NCI-H82 treated with DMSO at 0.1 percent for 48 hours (cell line): Measurements from ENCODE around the gene HHATL.
A peak's percentile ranks its signal among the peaks of the same experiment; 100 is the strongest.

Source experiments
- DNase-seq: peaks from one replicate; lab custom pipeline; 2025; ENCODE audit not compliant: unreplicated experiment; lab: John Stamatoyannopoulos, UW

Gene HHATL

DNA sequence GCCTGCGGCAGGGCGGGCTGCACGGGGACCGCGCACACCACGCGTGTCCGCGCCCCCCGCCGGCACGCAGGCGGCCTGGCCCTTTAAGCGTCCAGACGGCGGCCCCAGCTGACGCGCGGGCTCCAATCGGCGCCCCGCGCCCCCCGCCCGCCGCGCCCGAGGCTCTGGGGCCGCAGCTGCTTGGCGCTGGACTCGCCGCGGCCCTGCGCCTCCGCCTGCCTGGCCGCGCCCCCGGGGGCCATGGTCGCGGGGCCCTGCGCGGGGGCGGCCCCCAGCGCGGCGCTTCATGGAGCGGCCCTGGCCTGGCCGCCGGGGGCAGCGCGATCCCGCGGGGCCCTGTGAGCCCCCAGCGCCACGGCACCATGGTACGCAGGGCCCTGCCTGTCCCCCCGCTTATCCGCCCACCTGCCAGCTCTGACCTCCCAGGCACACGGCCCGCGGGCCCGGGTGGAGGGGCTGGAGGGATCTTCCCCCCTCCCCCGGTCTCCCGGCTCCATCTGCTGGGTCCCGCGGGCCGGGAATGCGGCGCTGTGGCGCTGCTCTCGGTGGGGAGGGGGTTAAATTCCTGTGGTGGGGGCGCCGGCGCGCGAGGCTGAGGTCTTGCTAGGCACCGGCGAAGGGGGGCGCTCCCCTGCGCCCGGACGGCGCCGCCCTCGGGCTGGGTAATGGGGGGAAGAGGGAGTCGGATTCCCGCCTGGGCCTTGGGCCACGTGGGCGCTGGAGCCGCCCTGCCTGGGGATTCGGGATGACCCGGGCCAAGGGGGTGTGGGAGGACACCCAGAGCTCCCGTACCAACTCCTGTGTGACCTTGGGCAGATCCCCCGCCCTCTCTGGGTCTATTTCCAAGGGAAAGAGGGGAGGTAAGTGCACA lies 48.0 kb downstream of the HHATL start:
- DNase-seq, result peak; percentile 8

GRCh38 chr3:42653560-42654330 lies 48.9 kb downstream of the HHATL start, which contains the start of gene ZBTB47:
Gene ZBTB47, plus strand, starts transcription at chr3:42653697. Its CDS starts 4,659 bp downstream, at chr3:42658356.
- no peak for DNase-seq

- no peak for DNase-seq
Observed at GRCh38 chr3:42653303-42653559, 49.4 kb downstream of the HHATL start.

- no peak for DNase-seq
Observed at GRCh38 chr3:42652611-42653302, 49.8 kb downstream of the HHATL start.

DNA sequence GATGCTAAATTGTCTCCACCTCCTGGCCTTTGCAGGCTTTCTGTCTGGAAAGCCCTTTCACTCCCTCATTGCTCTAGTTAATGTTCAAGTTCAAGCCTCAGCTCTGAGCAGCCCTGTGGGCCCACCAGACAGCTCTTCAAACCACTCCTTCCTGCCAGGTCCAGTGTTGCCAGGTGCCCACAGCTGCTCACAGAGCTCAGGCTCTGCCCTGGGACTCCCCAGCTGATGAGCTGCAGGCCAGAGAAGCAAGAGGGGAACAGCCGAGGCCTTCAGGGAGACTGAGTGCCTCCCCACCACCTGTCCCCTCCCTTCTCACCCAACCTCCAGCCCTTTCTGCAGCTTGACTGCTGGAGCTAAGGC lies 50.4 kb downstream of the HHATL start:
- DNase-seq, result no peak

DNA sequence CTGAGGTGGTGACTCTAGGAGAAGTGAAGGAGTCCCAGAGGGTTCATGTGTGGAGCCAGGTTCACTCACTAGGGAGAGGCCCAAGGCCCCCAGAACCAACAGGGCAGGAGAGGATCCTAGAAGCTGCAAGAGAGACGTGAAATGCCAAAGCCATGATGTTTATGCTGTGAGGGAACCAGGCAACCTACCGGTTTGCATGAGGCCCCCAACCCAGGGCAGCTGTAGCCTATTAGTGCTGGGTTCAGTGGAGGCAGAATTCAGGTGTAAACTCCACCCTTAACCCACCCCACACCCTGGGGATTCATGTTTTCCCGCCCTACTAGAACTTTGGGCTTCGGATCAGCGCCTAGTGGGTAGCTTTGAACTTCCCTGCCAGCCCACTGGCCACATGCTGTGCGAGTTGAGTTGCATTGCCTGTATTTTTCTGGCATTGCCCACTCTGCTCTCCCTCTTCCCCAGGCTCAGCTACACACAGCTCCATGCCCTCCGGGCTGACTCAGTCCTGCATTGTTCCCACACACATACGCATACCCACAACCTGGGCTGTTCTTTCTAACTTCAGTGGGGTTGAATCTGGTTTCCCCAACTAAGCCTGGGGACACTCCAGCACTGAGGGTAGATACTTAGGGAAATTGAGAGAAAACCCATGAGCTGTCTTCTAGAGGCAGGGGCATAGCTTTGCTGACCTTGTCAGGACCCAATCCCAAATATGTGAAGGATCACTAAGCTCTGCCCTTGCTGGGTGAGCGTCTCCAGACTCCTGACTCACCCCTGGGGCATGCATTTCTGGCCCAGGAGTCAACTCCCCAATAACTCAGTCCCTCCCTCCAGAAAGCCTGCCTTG lies 51.1 kb downstream of the HHATL start:
- DNase-seq, result no peak

GRCh38 chr3:42649783-42650182 lies 52.8 kb downstream of the HHATL start:
- no peak for DNase-seq

DNA sequence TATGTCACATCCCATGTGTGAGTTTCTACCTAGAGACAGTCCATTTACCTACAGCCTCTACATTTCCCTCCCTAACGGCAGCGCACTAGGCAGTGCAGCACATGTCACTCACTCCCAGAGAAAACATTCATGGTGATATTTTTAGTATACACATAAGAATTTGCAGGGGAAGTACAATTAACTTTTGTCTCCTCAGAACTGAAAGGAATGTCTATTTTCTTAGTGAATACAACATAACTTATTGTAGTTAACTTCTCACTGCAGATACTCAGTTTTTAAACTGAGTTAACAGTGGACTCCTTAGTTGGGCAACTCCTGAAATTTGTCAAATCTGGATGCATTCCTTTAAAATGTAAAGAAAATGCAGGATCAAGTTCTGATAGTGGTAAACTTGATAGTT lies 53.6 kb downstream of the HHATL start:
- no peak for DNase-seq

GRCh38 chr3:42647821-42648459 lies 54.7 kb downstream of the HHATL start:
- no peak for DNase-seq
